Skeletal muscle tissue (tissue), 4 donors: ENCODE measurements around the gene HCFC1R1. TPM values are rescaled to one million over a fixed set of nuclear protein-coding genes. Genes with fewer than 3 reads are reported as not detected.

Source experiments
- H3K27ac ChIP-seq: one replicate; pipeline ENCODE4 v1.7.0; 2013; ENCODE audit warnings: mild to moderate bottlenecking, low read depth, low read length, inconsistent platforms
- H3K27me3 ChIP-seq, 3 donors: one replicate each; pipeline ENCODE4 v1.7.0; 2013; ENCODE audit warnings: low read length in 3 of 3; ENCODE audit not compliant: control insufficient read depth in 3 of 3, insufficient read depth in 3 of 3
- H3K36me3 ChIP-seq, 3 donors: one replicate each; pipeline ENCODE4 v1.7.0; 2013; ENCODE audit warnings: low read length in 3 of 3; ENCODE audit not compliant: control insufficient read depth in 3 of 3, insufficient read depth in 3 of 3
- H3K4me1 ChIP-seq, 3 donors: one replicate each; pipeline ENCODE4 v1.7.0; 2013; ENCODE audit warnings: low read length in 3 of 3, mild to moderate bottlenecking in 3 of 3; ENCODE audit not compliant: control insufficient read depth in 3 of 3, insufficient read depth in 3 of 3
- H3K4me3 ChIP-seq, 3 donors: one replicate each; pipeline ENCODE4 v1.7.0; 2013; ENCODE audit warnings: low read length in 3 of 3
- H3K9ac ChIP-seq, 3 donors: one replicate each; pipeline ENCODE4 v1.7.0; 2013; ENCODE audit warnings: low read length in 3 of 3, mild to moderate bottlenecking in 3 of 3, moderate library complexity in 2 of 3, low read depth in 1 of 3
- H3K9me3 ChIP-seq, 3 donors: one replicate each; pipeline ENCODE4 v1.7.0; 2013; ENCODE audit warnings: low read length in 3 of 3; ENCODE audit not compliant: control insufficient read depth in 3 of 3
- total RNA-seq: library from RNA; depleted of rRNA; stranded (reverse); fragments of >200 nt; gene quantifications from one replicate; pipeline ENCODE4 v1.2.3, GENCODE V29; 2014
- donor health status: Osteomylitis.

The HCFC1R1 gene
- total RNA-seq, 1 donor from 2014 or later = 14.1 TPM

DNA sequence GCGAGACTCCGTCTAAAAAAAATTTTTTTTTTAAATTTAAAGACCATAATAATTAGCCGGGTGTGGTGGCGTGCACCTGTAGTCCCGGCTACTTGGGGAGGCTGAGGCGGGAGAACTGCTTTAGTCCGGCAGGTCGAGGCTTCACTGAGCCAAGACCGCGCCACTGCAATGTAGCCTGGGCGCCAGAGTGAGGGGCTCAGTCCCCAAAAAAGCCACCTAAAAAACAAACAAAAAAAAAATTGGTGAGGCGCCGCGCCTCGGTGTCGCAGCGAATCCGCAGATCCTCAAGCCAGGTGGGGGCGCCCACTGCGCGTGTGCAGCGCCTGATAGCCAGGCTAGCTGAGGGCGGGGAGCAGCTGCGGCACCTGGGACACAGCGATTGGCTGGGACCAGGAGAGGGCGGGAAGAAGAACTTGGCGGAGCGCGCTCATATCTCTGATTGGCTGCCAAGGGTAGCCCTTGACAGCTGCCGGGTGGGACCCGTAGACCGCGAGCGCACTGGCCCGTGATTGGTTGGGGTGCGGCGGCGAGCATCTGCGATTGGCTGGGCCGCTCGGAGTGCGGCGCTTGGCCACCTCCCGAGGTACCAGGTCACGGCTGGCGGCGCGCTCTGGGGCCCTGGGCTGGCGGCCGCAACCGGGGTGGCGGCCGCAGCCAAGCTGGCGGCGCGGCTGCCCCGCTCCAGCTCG, 20.0 kb downstream of the HCFC1R1 start:
- peaks cover 10 to 30% (median 13%) of the 10 kb centered on the region in 3 donors for H3K27me3 ChIP-seq
- peaks cover 3 to 5% (median 4%) of the 10 kb centered on the region in 3 donors for H3K36me3 ChIP-seq
- no peak overlapping the region for H3K27ac ChIP-seq
- peak overlapping the region in 2 of 3 donors; percentile 17 to 49 for H3K4me3 ChIP-seq
- H3K9ac ChIP-seq = peak overlapping the region in 1 of 3 donors; percentile 40
- H3K4me1 ChIP-seq = peaks cover 0 to 6% (median 4%) of the 10 kb centered on the region in 3 donors
- no peaks in the 10 kb centered on the region for H3K9me3 ChIP-seq

DNA sequence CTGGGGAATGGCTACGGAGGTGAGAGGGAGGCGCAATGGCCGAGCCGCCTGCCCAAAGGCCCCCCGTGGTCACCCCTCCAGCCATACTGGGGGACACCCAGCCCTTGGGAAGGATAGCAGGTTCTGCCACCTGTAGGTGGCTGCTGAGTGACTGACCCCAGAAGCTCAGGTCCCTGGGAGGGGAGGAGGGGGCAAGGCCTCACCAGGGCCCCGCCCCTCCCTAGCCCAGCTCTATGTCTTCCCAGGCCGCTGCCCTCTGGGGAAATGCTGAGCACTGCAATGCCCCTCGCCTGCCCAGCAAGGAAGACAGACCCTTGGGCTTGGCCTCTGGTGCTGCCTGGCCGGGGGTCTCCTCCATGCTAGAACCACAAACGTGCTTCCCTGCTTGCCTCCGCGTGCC, 22.4 kb downstream of the HCFC1R1 start:
- Histone ChIP-seq H3K4me1 (peaks cover 0 to 4% (median 3%) of the 10 kb centered on the region in 3 donors), H3K36me3 (no peaks in the 10 kb centered on the region), H3K27me3 (peaks cover 0 to 10% (median 0%) of the 10 kb centered on the region in 3 donors), H3K9me3 (no peaks in the 10 kb centered on the region), H3K4me3 (no peak overlapping the region), H3K9ac (no peak overlapping the region), H3K27ac (no peak overlapping the region)

DNA sequence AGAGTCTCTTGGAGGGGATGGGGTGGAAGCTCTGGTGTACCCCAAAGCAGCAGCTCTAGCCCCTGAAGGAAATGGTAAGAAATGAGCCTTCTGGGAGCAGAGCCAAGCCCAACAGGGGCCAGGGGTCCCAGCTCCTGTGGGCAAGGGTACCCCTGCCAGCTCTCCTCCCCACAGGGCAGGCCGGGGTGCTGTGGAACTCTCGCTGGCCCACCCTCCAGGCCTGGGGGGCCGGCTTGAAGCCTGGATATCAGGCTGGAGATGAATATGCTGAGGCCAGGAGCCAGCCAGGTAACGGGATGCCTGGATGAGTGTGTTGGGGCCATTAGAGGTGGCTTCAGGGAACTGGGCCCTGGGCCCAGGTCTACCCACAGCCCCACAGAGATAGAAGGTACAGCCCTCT, 23.2 kb downstream of the HCFC1R1 start:
- Histone ChIP-seq H3K4me1 (peaks cover 0 to 4% (median 3%) of the 10 kb centered on the region in 3 donors), H3K36me3 (no peaks in the 10 kb centered on the region), H3K27ac (no peak overlapping the region), H3K27me3 (peaks cover 0 to 6% (median 0%) of the 10 kb centered on the region in 3 donors), H3K9me3 (no peaks in the 10 kb centered on the region), H3K4me3 (no peak overlapping the region), H3K9ac (no peak overlapping the region)

DNA sequence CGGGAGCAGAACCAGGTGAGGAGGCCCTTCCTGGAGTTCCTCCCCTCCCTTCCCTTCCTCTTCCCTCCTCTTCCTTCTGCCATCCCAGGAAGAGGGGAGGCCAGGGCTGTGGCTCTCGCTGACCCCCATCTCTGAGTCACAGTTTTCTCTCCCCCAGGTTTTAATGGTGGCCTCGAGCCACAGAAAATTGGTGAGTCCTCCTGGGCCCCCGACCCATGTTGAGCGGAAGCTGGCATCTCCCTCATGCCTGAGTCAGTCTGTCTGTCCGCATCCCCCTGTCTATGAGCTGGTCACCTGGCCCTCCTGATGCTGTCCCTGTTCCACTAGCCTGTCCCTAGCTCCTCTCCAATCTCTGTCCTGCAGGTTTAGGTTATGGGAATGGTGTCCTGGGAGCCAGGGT, 23.8 kb downstream of the HCFC1R1 start:
- Histone ChIP-seq H3K9me3 (no peaks in the 10 kb centered on the region), H3K27ac (no peak overlapping the region), H3K27me3 (peaks cover 0 to 6% (median 0%) of the 10 kb centered on the region in 3 donors), H3K4me3 (no peak overlapping the region), H3K4me1 (peaks cover 0 to 3% (median 2%) of the 10 kb centered on the region in 3 donors), H3K36me3 (no peaks in the 10 kb centered on the region), H3K9ac (no peak overlapping the region)

DNA sequence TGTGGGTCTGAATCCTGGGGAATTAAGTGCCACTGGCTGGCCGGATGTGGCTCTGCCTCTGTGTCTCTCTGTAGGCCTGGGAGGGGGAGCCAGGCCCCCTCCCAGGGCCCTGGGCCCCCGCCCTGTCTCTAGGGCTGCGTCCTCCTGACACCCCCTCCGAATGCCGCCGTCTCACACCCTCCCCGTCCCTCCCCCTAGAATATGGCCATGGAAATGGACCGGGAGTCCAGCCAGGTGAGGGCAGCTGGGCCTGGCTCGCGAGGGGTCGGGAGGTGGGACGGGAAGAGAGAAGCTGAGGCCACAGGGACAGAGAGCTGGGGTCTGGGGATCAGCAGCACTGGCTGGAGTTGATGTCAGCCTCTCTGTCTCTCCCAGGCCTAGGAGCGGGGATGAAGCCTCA, 27.4 kb downstream of the HCFC1R1 start:
- peaks cover 0 to 5% (median 0%) of the 10 kb centered on the region in 3 donors for H3K27me3 ChIP-seq
- H3K27ac ChIP-seq = no peak overlapping the region
- H3K4me1 ChIP-seq = no peaks in the 10 kb centered on the region
- no peak overlapping the region for H3K4me3 ChIP-seq
- H3K36me3 ChIP-seq = no peaks in the 10 kb centered on the region
- no peak overlapping the region for H3K9ac ChIP-seq
- no peaks in the 10 kb centered on the region for H3K9me3 ChIP-seq

DNA sequence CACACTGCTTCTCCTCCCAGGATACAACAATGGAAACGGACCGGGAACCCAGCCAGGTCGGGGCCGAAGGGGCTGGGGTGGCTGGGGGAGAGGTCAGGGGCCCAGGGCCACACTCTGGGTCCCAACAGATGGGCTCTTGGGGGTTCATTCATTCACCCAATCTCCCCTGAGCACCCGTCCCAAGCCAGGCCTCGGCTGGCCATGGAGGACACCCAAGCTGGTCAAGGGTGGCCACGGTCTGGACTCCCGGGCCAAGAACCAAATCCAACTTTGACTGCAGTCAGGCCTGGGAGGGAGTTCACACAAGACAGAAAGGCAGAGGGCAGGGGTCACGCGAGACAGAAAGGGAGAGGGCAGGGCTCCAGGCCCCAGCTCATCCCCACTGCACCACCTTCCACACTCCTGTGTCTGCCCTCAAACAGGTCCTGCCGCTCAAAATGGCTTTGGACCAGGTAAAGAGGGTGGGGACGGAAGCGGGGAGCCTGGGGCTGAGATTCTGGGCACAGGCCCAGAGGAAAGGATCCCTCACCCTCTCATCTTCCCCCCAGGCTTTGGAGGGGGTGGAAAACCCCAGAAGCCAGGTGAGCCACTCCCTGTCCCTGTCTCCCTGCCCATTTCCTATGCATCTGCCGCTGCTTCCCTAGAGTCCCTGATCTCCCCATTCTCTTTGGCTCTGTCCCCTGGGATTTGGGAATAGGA, 31.2 kb downstream of the HCFC1R1 start:
- Histone ChIP-seq H3K27me3 (peaks cover 0 to 9% (median 8%) of the 10 kb centered on the region in 3 donors), H3K4me3 (no peak overlapping the region), H3K9ac (no peak overlapping the region), H3K27ac (no peak overlapping the region), H3K4me1 (peaks cover 0 to 3% (median 0%) of the 10 kb centered on the region in 3 donors), H3K36me3 (no peaks in the 10 kb centered on the region), H3K9me3 (no peaks in the 10 kb centered on the region)

DNA sequence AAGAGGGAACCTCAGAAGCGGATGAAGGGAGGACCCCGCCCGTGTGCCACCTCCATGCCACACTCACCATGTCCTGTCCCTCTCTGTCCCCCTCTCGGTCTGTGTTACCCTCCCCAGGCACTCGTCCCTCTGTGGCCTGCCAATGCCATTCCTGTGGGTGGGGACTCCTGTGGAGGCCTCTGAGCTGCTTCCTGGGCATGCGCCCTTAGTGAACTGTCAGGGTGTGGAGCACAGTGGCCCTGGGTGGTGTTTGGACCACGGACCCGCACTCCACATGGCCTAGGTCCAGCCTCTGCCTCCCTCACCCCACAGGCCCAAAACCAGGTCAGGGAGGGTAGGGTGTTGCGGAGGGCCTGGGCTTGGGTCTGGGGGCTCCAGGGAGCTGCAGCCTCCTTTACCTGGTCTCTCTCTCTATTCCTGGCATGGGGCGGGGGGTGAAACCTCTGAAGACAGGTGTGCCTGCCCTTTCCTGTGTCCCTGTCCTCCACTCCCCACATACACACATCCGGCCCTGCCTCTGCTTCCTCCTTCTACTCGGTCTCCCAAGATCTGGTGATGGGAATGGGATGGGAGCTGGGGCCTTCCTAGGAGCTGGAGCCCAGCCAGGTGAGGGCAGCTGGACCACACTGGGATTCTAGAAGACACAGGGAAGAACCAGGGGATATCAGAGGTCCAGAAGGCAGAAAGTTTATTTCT, 32.0 kb downstream of the HCFC1R1 start:
- Histone ChIP-seq H3K27me3 (peaks cover 0 to 9% (median 8%) of the 10 kb centered on the region in 3 donors), H3K4me3 (no peak overlapping the region), H3K27ac (no peak overlapping the region), H3K4me1 (peaks cover 2 to 8% (median 3%) of the 10 kb centered on the region in 3 donors), H3K9ac (no peak overlapping the region), H3K9me3 (no peaks in the 10 kb centered on the region), H3K36me3 (no peaks in the 10 kb centered on the region)

DNA sequence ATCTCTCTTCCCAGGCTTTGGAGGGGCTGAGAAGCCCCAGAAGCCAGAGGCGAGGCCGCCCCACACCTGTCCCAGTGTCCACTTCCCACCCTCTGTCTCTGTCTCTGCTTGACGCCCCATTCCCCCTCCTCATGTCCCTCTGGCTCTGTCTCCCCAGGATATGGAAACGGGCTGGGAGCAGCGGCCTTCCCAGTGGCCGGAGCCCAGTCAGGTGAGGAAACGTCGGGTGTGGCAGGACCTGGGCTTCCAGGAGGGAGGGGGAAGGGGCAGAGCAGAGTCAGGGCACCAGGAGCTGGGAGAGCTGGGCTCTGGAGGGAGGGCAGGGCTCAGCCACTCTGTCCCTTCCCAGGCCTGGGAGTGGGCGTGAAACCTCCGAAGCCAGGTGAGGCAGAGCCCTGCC, 32.9 kb downstream of the HCFC1R1 start:
- no peak overlapping the region for H3K4me3 ChIP-seq
- H3K9ac ChIP-seq = no peak overlapping the region
- no peaks in the 10 kb centered on the region for H3K36me3 ChIP-seq
- H3K9me3 ChIP-seq = no peaks in the 10 kb centered on the region
- peaks cover 11 to 16% (median 11%) of the 10 kb centered on the region in 3 donors for H3K4me1 ChIP-seq
- H3K27me3 ChIP-seq = peaks cover 0 to 9% (median 8%) of the 10 kb centered on the region in 3 donors
- no peak overlapping the region for H3K27ac ChIP-seq

DNA sequence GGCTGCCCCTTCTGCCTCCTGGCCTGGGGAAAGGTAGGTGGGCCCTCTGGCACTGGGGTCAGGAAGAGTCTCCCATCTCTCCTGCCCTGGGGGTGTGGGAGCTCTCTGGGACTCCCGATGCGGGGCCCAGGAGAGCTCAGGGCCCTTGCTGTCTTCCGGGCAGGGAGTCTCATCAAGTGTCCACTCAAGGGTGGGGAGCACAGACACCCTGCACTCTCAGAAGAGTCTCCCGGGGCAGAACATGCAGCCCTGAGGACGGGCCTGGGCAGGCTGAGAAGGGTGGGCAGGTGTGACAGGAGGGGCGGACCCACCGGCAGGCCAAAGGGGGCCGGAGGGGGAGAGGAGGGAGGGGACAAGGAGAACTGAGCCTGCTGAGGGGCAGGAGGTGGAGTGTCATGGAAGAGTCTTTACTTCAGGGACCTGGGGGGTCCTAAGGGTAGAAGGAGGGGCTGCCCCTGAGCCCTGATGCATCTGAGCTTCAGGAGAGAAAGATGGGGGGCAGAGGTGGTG, 35.1 kb downstream of the HCFC1R1 start:
- Histone ChIP-seq H3K4me3 (no peak overlapping the region), H3K27me3 (peaks cover 0 to 9% (median 8%) of the 10 kb centered on the region in 3 donors), H3K9me3 (no peaks in the 10 kb centered on the region), H3K9ac (no peak overlapping the region), H3K27ac (no peak overlapping the region), H3K36me3 (no peaks in the 10 kb centered on the region), H3K4me1 (peaks cover 27 to 36% (median 29%) of the 10 kb centered on the region in 3 donors)
